B cell (primary cell): Measurements from ENCODE around the gene ADAM19. TPM values are rescaled to one million over a fixed set of nuclear protein-coding genes. Genes with fewer than 3 reads are reported as not detected.
A peak's percentile ranks its signal among the peaks of the same experiment; 100 is the strongest.

ENCODE experiments used
- ATAC-seq: fragments of 200-7000 bp; cut with Tn5 transposase; one replicate; pipeline ENCODE4 v1.10.0; 2021; ENCODE audit warnings: low read depth, mild to moderate bottlenecking, moderate number of reproducible peaks, moderate library complexity
- CTCF ChIA-PET: fragments of 350-600 bp; sonication (Branson Sonifier 250); formaldehyde crosslinking; loops from one replicate; lab custom pipeline; 2021; ENCODE audit warnings: antibody characterized with exemption, inconsistent platforms; lab: Charles Lee
- POLR2A ChIA-PET: fragments of 350-600 bp; sonication (Branson Sonifier 250); formaldehyde crosslinking; loops from one replicate; lab custom pipeline; 2021; ENCODE audit warnings: antibody characterized with exemption; lab: Charles Lee
- DNase-seq: peaks from one replicate; pipeline ENCODE4 v3.0.0; 2013
- H2AFZ ChIP-seq: 2 replicates; pipeline ENCODE4 v1.6.1; 2012; ENCODE audit warnings: mild to moderate bottlenecking, low read depth, low read length; ENCODE audit not compliant: insufficient read depth, poor library complexity, severe bottlenecking
- H3K27ac ChIP-seq, 2 donors: 1 replicate in 1 of 2; 2 replicates in 1 of 2; pipeline ENCODE4 v1.5.1; 2012 to 2013; ENCODE audit warnings: low read length in 2 of 2, mild to moderate bottlenecking in 2 of 2, moderate library complexity in 1 of 2
- H3K27me3 ChIP-seq, 4 experiments: fragments of 200-600 bp in 1 of 4; sonication (generic) in 1 of 4; replicated peaks in 1 of 4; 1 replicate in 2 of 4; 2 replicates in 2 of 4; pipeline versions ENCODE4 v1.6.1 to v1.7.0; 2013 to 2016; ENCODE audit warnings: low read length in 3 of 4, mild to moderate bottlenecking in 2 of 4, mixed read lengths in 1 of 4, moderate library complexity in 1 of 4; ENCODE audit not compliant: insufficient read depth in 4 of 4, control insufficient read depth in 3 of 4; ENCODE audit errors: control extremely low read depth in 1 of 4
- H3K36me3 ChIP-seq, 2 experiments: replicated peaks in 1 of 2; 1 replicate in 1 of 2; 2 replicates in 1 of 2; pipeline versions ENCODE4 v1.6.1 to v1.7.1; 2013; ENCODE audit warnings: low read length in 1 of 2; ENCODE audit not compliant: insufficient read depth in 2 of 2, control insufficient read depth in 1 of 2; ENCODE audit errors: control extremely low read depth in 1 of 2, extremely low read depth in 1 of 2
- H3K4me1 ChIP-seq, 2 donors: fragments of 200-600 bp in 1 of 2; sonication (generic) in 1 of 2; 1 replicate in 1 of 2; 2 replicates in 1 of 2; pipeline versions ENCODE4 v1.5.1 to v1.6.1; 2013 to 2017; ENCODE audit warnings: low read length in 2 of 2; ENCODE audit not compliant: control insufficient read depth in 2 of 2, insufficient read depth in 2 of 2
- H3K4me2 ChIP-seq: replicated peaks from 2 replicates; pipeline ENCODE3; 2012; ENCODE audit warnings: mild to moderate bottlenecking, low read depth, low read length; ENCODE audit not compliant: poor library complexity, severe bottlenecking
- H3K4me3 ChIP-seq, 5 experiments: fragments of 200-600 bp in 1 of 5; sonication (generic) in 1 of 5; 1 replicate in 3 of 5; 2 replicates in 2 of 5; pipeline versions ENCODE4 v1.5.1 to v1.7.0; 2011 to 2016; ENCODE audit warnings: low read length in 4 of 5, mild to moderate bottlenecking in 4 of 5, low read depth in 2 of 5, control low read depth in 1 of 5, moderate library complexity in 1 of 5; ENCODE audit not compliant: insufficient read depth in 1 of 5; ENCODE audit errors: control extremely low read depth in 1 of 5, extremely low read depth in 1 of 5
- H3K79me2 ChIP-seq: fragments of 200-600 bp; sonication (generic); one replicate; pipeline ENCODE4 v1.6.0; 2016; ENCODE audit warnings: low read length; ENCODE audit not compliant: control insufficient read depth, insufficient read depth
- H3K9ac ChIP-seq: fragments of 200-600 bp; sonication (generic); 2 replicates; pipeline ENCODE4 v1.6.1; 2017; ENCODE audit warnings: mild to moderate bottlenecking, low read length, moderate library complexity
- H3K9me3 ChIP-seq, 3 donors: one replicate each; pipeline versions ENCODE4 v1.6.1 to v1.7.1; 2013; ENCODE audit warnings: low read length in 2 of 3; ENCODE audit not compliant: control insufficient read depth in 2 of 3, insufficient read depth in 1 of 3; ENCODE audit errors: control extremely low read depth in 1 of 3
- H4K20me1 ChIP-seq: 2 replicates; pipeline ENCODE4 v1.6.0; 2012; ENCODE audit warnings: mild to moderate bottlenecking, low read length; ENCODE audit not compliant: insufficient read depth, control insufficient read depth, poor library complexity, severe bottlenecking
- H3K27ac Mint-ChIP-seq: one replicate; pipeline ENCODE4 v1.8.0; 2021; ENCODE audit warnings: mixed read lengths
- H3K27me3 Mint-ChIP-seq: one replicate; pipeline ENCODE4 v1.8.0; 2021; ENCODE audit warnings: mixed read lengths
- H3K4me1 Mint-ChIP-seq: one replicate; pipeline ENCODE4 v1.8.0; 2021; ENCODE audit warnings: mixed read lengths
- H3K4me3 Mint-ChIP-seq: one replicate; pipeline ENCODE4 v1.8.0; 2021; ENCODE audit warnings: mixed read lengths
- H3K9me3 Mint-ChIP-seq: one replicate; pipeline ENCODE4 v1.8.0; 2022; ENCODE audit warnings: mixed read lengths; ENCODE audit not compliant: insufficient read depth
- EZH2 ChIP-seq: IDR thresholded peaks from 2 replicates; pipeline ENCODE4 v1.6.1; 2012; ENCODE audit warnings: borderline replicate concordance, low read depth, mild to moderate bottlenecking, moderate library complexity, low read length; ENCODE audit not compliant: insufficient read depth, poor library complexity, severe bottlenecking
- WGBS: methylation state at CpG from one replicate; pipeline ENCODE4 v1.1.5; 2013; ENCODE audit warnings: missing lambda C conversion rate; ENCODE audit not compliant: insufficient coverage; 5-methylcytosine and 5-hydroxymethylcytosine counted together
- intact Hi-C: fragments of 100-400 bp; cut with micrococcal nuclease; formaldehyde crosslinking; loops from one replicate; pipeline ENCODE4 v1.10.0; 2022
- polyA plus RNA-seq: library from polyadenylated mRNA; depleted of rRNA; stranded (reverse); fragments of >200 nt; gene quantifications from 2 replicates; pipeline ENCODE4 v1.2.3, GENCODE V29; 2012
- total RNA-seq, 2 donors: library from RNA; stranded (reverse); fragments of 120-200 nt in 1 of 2; gene quantifications; 1 replicate in 1 of 2; 2 replicates in 1 of 2; pipeline versions ENCODE4 v1.2.3 to v1.2.4, GENCODE V29; 2013 to 2022
- TF ChIP-seq, protein P1 (sequence below): fragments of 200-600 bp; IDR thresholded peaks from one replicate; pipeline ENCODE4 v1.8.0; 2022; ENCODE audit warnings: antibody characterized with exemption, mild to moderate bottlenecking

ADAM19 gene
- total and polyA plus RNA-seq, 2 donors (not counting 1 experiment from before 2014, with no cell fraction given) = 110 to 171 TPM

DNA sequence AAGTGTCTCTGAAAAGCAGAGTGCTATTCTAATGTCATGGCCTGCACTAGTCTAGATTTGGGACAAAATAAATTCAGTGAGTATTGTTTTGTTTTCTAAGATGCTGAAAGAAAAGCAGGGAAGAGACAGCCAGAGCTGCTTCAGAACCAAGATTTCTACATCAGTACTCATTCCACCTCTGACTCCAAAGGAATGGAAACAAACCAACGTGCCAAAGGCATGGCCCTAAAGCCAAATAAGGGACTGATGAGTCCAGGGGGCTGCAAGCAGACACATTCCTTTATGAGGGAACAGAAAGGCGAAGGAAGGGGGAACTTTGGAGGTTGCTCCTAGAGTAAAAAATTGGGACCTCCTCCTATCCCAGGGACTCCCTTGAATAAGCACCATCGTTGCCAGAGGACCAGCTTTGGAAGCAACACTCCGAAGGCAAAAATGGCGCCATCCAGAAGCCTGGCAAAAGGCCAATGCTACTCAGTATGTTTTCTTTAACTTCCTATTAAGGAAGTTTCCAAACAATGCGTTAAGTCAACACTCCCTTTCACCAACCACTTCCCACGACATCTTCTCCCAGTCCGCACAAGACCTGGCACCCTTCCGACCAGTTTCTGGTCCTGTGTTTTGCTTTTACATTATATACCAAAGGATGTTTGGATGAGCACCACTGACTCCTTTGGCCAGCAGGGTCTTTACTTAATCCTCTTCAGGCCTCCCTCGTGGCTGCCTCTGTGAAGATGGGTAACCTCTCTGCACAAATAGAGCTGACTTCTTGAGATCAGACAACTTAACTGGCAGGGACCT lies 31.6 kb downstream of the ADAM19 start:
- POLR2A ChIA-PET = interaction anchor here (0.8 kb wide), 1 partner anchor 17 kb away, joined by 3 read pairs; no protein-coding TSS in a partner anchor
- no peaks in the 10 kb centered on the region for H3K9me3 ChIP-seq
- no peaks in the 10 kb centered on the region for H3K27me3 ChIP-seq
- Mint-ChIP-seq H3K4me3 (peak overlapping the region; percentile 38), H3K9me3 (no peaks in the 10 kb centered on the region), H3K27ac (peak overlapping the region; percentile 87), H3K27me3 (no peaks in the 10 kb centered on the region), H3K4me1 (peaks cover 97% of the 10 kb centered on the region)
- H3K4me2 ChIP-seq = peak overlapping the region; percentile 28
- DNase-seq (no peak), ATAC-seq (no peak)
- H3K27ac ChIP-seq = peak overlapping the region; percentile 56 to 80
- peaks cover 97% of the 10 kb centered on the region for H4K20me1 ChIP-seq
- TF ChIP-seq, protein P1, sequence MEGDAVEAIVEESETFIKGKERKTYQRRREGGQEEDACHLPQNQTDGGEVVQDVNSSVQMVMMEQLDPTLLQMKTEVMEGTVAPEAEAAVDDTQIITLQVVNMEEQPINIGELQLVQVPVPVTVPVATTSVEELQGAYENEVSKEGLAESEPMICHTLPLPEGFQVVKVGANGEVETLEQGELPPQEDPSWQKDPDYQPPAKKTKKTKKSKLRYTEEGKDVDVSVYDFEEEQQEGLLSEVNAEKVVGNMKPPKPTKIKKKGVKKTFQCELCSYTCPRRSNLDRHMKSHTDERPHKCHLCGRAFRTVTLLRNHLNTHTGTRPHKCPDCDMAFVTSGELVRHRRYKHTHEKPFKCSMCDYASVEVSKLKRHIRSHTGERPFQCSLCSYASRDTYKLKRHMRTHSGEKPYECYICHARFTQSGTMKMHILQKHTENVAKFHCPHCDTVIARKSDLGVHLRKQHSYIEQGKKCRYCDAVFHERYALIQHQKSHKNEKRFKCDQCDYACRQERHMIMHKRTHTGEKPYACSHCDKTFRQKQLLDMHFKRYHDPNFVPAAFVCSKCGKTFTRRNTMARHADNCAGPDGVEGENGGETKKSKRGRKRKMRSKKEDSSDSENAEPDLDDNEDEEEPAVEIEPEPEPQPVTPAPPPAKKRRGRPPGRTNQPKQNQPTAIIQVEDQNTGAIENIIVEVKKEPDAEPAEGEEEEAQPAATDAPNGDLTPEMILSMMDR = no peak
- TF ChIP-seq EZH2 = no peak
- intact Hi-C loops = loop anchor here (5.0 kb wide), 1 partner anchor 112 kb away; no protein-coding TSS in a partner anchor
- H3K4me3 ChIP-seq = no peak overlapping the region
- CTCF ChIA-PET = interaction anchor here (1.0 to 2.9 kb wide), 3 partner anchors 15 to 58 kb away, joined by 3 to 11 read pairs (median 4); no protein-coding TSS in a partner anchor
- over 99% methylated on average over 9 of the region's 10 CpGs for WGBS
- H3K4me1 ChIP-seq = peaks cover 93 to 100% of the 10 kb centered on the region in 2 donors
- H3K36me3 ChIP-seq = peaks cover 2 to 83% of the 10 kb centered on the region in 2 experiments
- no peak overlapping the region for H2AFZ ChIP-seq
- no peak overlapping the region for H3K9ac ChIP-seq
- H3K79me2 ChIP-seq = peaks cover 100% of the 10 kb centered on the region
